HepG2 (cell line): ENCODE measurements around the gene TSPAN18. TPM values are rescaled to one million over a fixed set of nuclear protein-coding genes. Genes with fewer than 3 reads are reported as not detected.

Source experiments
- ATAC-seq: fragments of 200-7000 bp; cut with Tn5 transposase; 3 replicates; pipeline ENCODE4 v1.9.1; 2020; ENCODE audit warnings: mild to moderate bottlenecking, moderate library complexity
- BruUV-seq: library from RNA; stranded (reverse); fragments of 400-500 nt; replicated peaks from 2 replicates; lab custom pipeline; 2021; lab: Mats Ljungman, UMichigan
- CTCF ChIA-PET: fragments of 300-600 bp; formaldehyde crosslinking; extraction: SDS; loops from one replicate; lab custom pipeline; 2021; ENCODE audit warnings: low total read pairs, inconsistent platforms, low intra/inter-chr PET ratio; lab: Yijun Ruan, JAX
- POLR2A ChIA-PET: fragments of 350-600 bp; sonication (Branson Sonifier 250); formaldehyde crosslinking; loops from one replicate; lab custom pipeline; 2020; ENCODE audit warnings: antibody characterized with exemption, inconsistent platforms; lab: Yijun Ruan, JAX
- DNase-seq: peaks from one replicate; pipeline ENCODE4 v3.0.0-alpha.2; 2015; ENCODE audit warnings: low spot score
- FAIRE-seq: peaks from 3 replicates; lab custom pipeline; 2011; peaks lifted over from hg19 to GRCh38; lab: Jason Lieb, UNC
- H2AFZ ChIP-seq: one replicate; pipeline ENCODE4 v1.6.1; 2011; ENCODE audit warnings: low read length, inconsistent platforms
- H3K27ac ChIP-seq: fragments of 300-600 bp; 3 replicates; pipeline ENCODE4 v1.8.0; 2011; ENCODE audit warnings: mixed run types, mild to moderate bottlenecking, mixed read lengths, low read length, inconsistent platforms; ENCODE audit not compliant: insufficient read depth; ENCODE audit errors: extremely low read length
- H3K27me3 ChIP-seq, 2 experiments: fragments of 200-600 bp in 1 of 2; 2 replicates in 1 of 2; 3 replicates in 1 of 2; pipeline versions ENCODE4 v1.6.0 to v1.8.0; 2011; ENCODE audit warnings: low read length in 2 of 2, mild to moderate bottlenecking in 2 of 2, moderate library complexity in 2 of 2, inconsistent platforms in 1 of 2; ENCODE audit not compliant: insufficient read depth in 2 of 2, control insufficient read depth in 1 of 2
- H3K36me3 ChIP-seq, 2 experiments: fragments of 200-600 bp in 1 of 2; replicated peaks in 1 of 2; 2 replicates in 1 of 2; 3 replicates in 1 of 2; pipeline versions ENCODE4 v1.5.1 to v1.8.0; 2011; ENCODE audit warnings: low read length in 2 of 2, inconsistent platforms in 1 of 2; ENCODE audit not compliant: insufficient read depth in 2 of 2, control insufficient read depth in 1 of 2
- H3K4me1 ChIP-seq: 2 replicates; pipeline ENCODE4 v1.5.1; 2012; ENCODE audit warnings: low read length, inconsistent platforms; ENCODE audit not compliant: insufficient read depth
- H3K4me2 ChIP-seq: 2 replicates; pipeline ENCODE4 v1.6.0; 2011; ENCODE audit warnings: low read depth, low read length, inconsistent platforms
- H3K4me3 ChIP-seq, 3 experiments: fragments of 200-600 bp in 1 of 3; sonication (generic), shearing (Covaris generic) in 1 of 3; replicated peaks in 1 of 3; 2 replicates each; pipeline ENCODE4 v1.5.1; 2011 to 2016; ENCODE audit warnings: low read length in 3 of 3, inconsistent platforms in 2 of 3, low read depth in 2 of 3, mild to moderate bottlenecking in 2 of 3, control low read depth in 1 of 3, mixed read lengths in 1 of 3; ENCODE audit not compliant: insufficient read depth in 1 of 3
- H3K79me2 ChIP-seq: one replicate; pipeline ENCODE4 v1.6.1; 2011; ENCODE audit warnings: low read length, inconsistent platforms; ENCODE audit not compliant: insufficient read depth
- H3K9ac ChIP-seq: 2 replicates; pipeline ENCODE4 v1.6.0; 2011; ENCODE audit warnings: mild to moderate bottlenecking, low read depth, low read length, inconsistent platforms; ENCODE audit not compliant: insufficient read depth
- H3K9me3 ChIP-seq: 2 replicates; pipeline ENCODE4 v1.5.1; 2012; ENCODE audit warnings: mild to moderate bottlenecking, low read length
- H4K20me1 ChIP-seq: 2 replicates; pipeline ENCODE4 v1.6.0; 2011; ENCODE audit warnings: inconsistent platforms, mild to moderate bottlenecking, low read length, moderate library complexity; ENCODE audit not compliant: insufficient read depth
- ATF6 ChIP-seq: sonication (generic); formaldehyde crosslinking; conservative IDR thresholded peaks from 2 replicates; pipeline ENCODE4 v1.4.0; 2020; ENCODE audit warnings: missing genetic modification reagents
- ELF3 ChIP-seq: IDR thresholded peaks from 2 replicates; pipeline ENCODE4 v1.6.1; 2016; ENCODE audit warnings: missing genetic modification reagents, missing compliant biosample characterization
- FIP1L1 ChIP-seq: fragments of 200-400 bp; formaldehyde crosslinking; IDR thresholded peaks from 2 replicates; pipeline ENCODE4 v1.6.1; 2018; ENCODE audit warnings: low read depth, mild to moderate bottlenecking, low read length, moderate library complexity, borderline replicate concordance; ENCODE audit not compliant: insufficient read depth
- MTA1 ChIP-seq: sonication (generic); formaldehyde crosslinking; IDR thresholded peaks from 2 replicates; pipeline ENCODE4 v1.4.0; 2020; ENCODE audit warnings: missing genetic modification reagents, mild to moderate bottlenecking, borderline replicate concordance
- NFIB ChIP-seq: sonication (generic); formaldehyde crosslinking; IDR thresholded peaks from 2 replicates; pipeline ENCODE4 v1.9.0; 2021; ENCODE audit warnings: missing genetic modification reagents, mild to moderate bottlenecking, borderline replicate concordance
- SAP130 ChIP-seq: IDR thresholded peaks from 2 replicates; pipeline ENCODE4 v1.6.1; 2016; ENCODE audit warnings: low read depth
- TERF1 ChIP-seq: sonication (generic); formaldehyde crosslinking; IDR thresholded peaks from 2 replicates; pipeline ENCODE4 v1.8.0; 2022; ENCODE audit warnings: mild to moderate bottlenecking, missing genetic modification reagents, moderate library complexity
- THAP7 ChIP-seq: sonication (generic); formaldehyde crosslinking; IDR thresholded peaks from 2 replicates; pipeline ENCODE4 v1.8.1; 2023; ENCODE audit warnings: mild to moderate bottlenecking, missing genetic modification reagents
- TRAFD1 ChIP-seq: sonication (generic); formaldehyde crosslinking; IDR thresholded peaks from 2 replicates; pipeline ENCODE4 v1.5.1; 2020; ENCODE audit warnings: missing genetic modification reagents, mild to moderate bottlenecking, borderline replicate concordance
- ZFP91 ChIP-seq: sonication (generic); formaldehyde crosslinking; IDR thresholded peaks from 2 replicates; pipeline ENCODE4 v1.9.0; 2022; ENCODE audit warnings: missing genetic modification reagents, mild to moderate bottlenecking, borderline replicate concordance
- ZFY ChIP-seq: sonication (generic); formaldehyde crosslinking; IDR thresholded peaks from 2 replicates; pipeline ENCODE4 v1.4.0; 2020; ENCODE audit warnings: missing genetic modification reagents
- ZNF224 ChIP-seq: sonication (generic); formaldehyde crosslinking; IDR thresholded peaks from 2 replicates; pipeline ENCODE4 v1.5.0; 2020; ENCODE audit warnings: mild to moderate bottlenecking, missing genetic modification reagents
- ZNF264 ChIP-seq: sonication (generic); formaldehyde crosslinking; IDR thresholded peaks from 2 replicates; pipeline ENCODE4 v1.4.0; 2020; ENCODE audit warnings: missing genetic modification reagents
- ZNF335 ChIP-seq: sonication (generic); formaldehyde crosslinking; IDR thresholded peaks from 2 replicates; pipeline ENCODE4 v1.4.0; 2020; ENCODE audit warnings: missing genetic modification reagents
- ZNF33B ChIP-seq: sonication (generic); formaldehyde crosslinking; IDR thresholded peaks from 2 replicates; pipeline ENCODE4 v1.5.1; 2020; ENCODE audit warnings: mild to moderate bottlenecking, missing genetic modification reagents
- ZNF563 ChIP-seq: sonication (generic); formaldehyde crosslinking; IDR thresholded peaks from 2 replicates; pipeline ENCODE4 v1.8.0; 2022; ENCODE audit warnings: mild to moderate bottlenecking, moderate library complexity, missing genetic modification reagents
- WGBS: methylation state at CpG from one replicate; pipeline ENCODE4 v1.1.6; 2017; ENCODE audit warnings: low lambda C conversion rate; 5-methylcytosine and 5-hydroxymethylcytosine counted together
- in situ Hi-C: cut with HindIII; loops from 2 replicates; pipeline ENCODE4 v1.10.0; 2017; ENCODE audit warnings: low pct_unique_long_range_greater_than_20kb; ENCODE audit not compliant: extremely low pct_ligation_motif_present
- intact Hi-C: fragments of 100-400 bp; cut with micrococcal nuclease; formaldehyde crosslinking; loops from one replicate; pipeline ENCODE4 v1.10.0; 2022; ENCODE audit not compliant: unreplicated experiment
- polyA plus RNA-seq, 8 experiments: library from polyadenylated mRNA; depleted of rRNA in 3 of 8; stranded (reverse) in 7 of 8; unstranded in 1 of 8; fragments of >200 nt; fragmentation: Illumina TruSeq in 4 of 8; extraction: Trizol in 4 of 8; gene quantifications; 2 replicates each; pipeline versions ENCODE4 v1.2.1 to v1.2.3, GENCODE V29; 2011 to 2016; ENCODE audit warnings: low read depth in 4 of 8, missing spikeins in 1 of 8, mixed read lengths in 1 of 8; ENCODE audit not compliant: insufficient read depth in 1 of 8
- total RNA-seq, 5 experiments: library from RNA; depleted of rRNA; stranded (reverse); fragments of >200 nt; fragmentation: Illumina TruSeq; extraction: Trizol; gene quantifications; 2 replicates each; pipeline ENCODE4 v1.2.3, GENCODE V29; 2016; ENCODE audit warnings: low read depth in 1 of 5

TSPAN18 gene
- total and polyA plus RNA-seq, 2 of the 13 experiments (the other 11 are each of a cell fraction or from before 2014, with no cell fraction given): not detected

- no peak overlapping the region for H3K27ac ChIP-seq
- TF ChIP-seq NFIB (CRISPR knock-in tag) (no peak), TERF1 (CRISPR knock-in tag) (no peak), ZNF224 (CRISPR knock-in tag) (no peak), ZFY (no peak), ZNF563 (CRISPR knock-in tag) (no peak), ZNF33B (no peak), ZNF264 (CRISPR knock-in tag) (no peak), ZFP91 (CRISPR knock-in tag) (no peak), ELF3 (no peak), ATF6 (CRISPR knock-in tag) (no peak), MTA1 (CRISPR knock-in tag) (no peak), THAP7 (CRISPR knock-in tag) (no peak), ZNF335 (no peak), SAP130 (CRISPR knock-in tag) (no peak), TRAFD1 (no peak), FIP1L1 (no peak)
- H3K4me3 ChIP-seq: no peak overlapping the region
- no peaks in the 10 kb centered on the region for H3K9me3 ChIP-seq
- in situ Hi-C loops: no loop called here
- no peak overlapping the region for H3K4me2 ChIP-seq
- DNase-seq (no peak), FAIRE-seq (no peak), ATAC-seq (no peak)
- no peaks in the 10 kb centered on the region for H4K20me1 ChIP-seq
- whole genome bisulfite sequencing: 0% methylated on average over 3 of the region's 4 CpGs
- no peak overlapping the region for H2AFZ ChIP-seq
- no TSS peak for BruUV-seq
- intact Hi-C loops: no loop called here
- POLR2A ChIA-PET: no interaction called here
- no peaks in the 10 kb centered on the region; a peak in 1 of 5 replicates for H3K27me3 ChIP-seq
- H3K9ac ChIP-seq: no peak overlapping the region
- H3K36me3 ChIP-seq: no peaks in the 10 kb centered on the region
- H3K4me1 ChIP-seq: no peaks in the 10 kb centered on the region
- H3K79me2 ChIP-seq: no peaks in the 10 kb centered on the region
- CTCF ChIA-PET: no interaction called here
These were observed 86.6 kb downstream of the TSPAN18 start for GRCh38 chr11:44813401-44813800.
